OCI-LY7 (cell line): ENCODE data around the gene WLS. TPM values are rescaled to one million over a fixed set of nuclear protein-coding genes. Genes with fewer than 3 reads are reported as not detected.

ENCODE experiments used
- BruUV-seq: library from RNA; stranded (reverse); fragments of 400-500 nt; replicated peaks from 2 replicates; lab custom pipeline; 2021; lab: Mats Ljungman, UMichigan
- CTCF ChIA-PET: fragments of 300-600 bp; sonication (Branson Sonifier 250); formaldehyde crosslinking; loops from one replicate; lab custom pipeline; 2022; ENCODE audit warnings: antibody characterized with exemption; ENCODE audit not compliant: unreplicated experiment; lab: Charles Lee
- POLR2A ChIA-PET: fragments of 300-600 bp; sonication (Branson Sonifier 250); formaldehyde crosslinking; loops from one replicate; lab custom pipeline; 2022; ENCODE audit warnings: antibody characterized with exemption; lab: Charles Lee
- DNase-seq: peaks from one replicate; pipeline ENCODE4 v3.0.0-alpha.2; 2015; ENCODE audit warnings: low spot score
- H2AFZ ChIP-seq: fragments of 200-600 bp; sonication (generic), shearing (Covaris generic); 2 replicates; pipeline ENCODE4 v1.6.1; 2014; ENCODE audit warnings: mild to moderate bottlenecking, antibody characterized with exemption, low read length, moderate library complexity
- H3K27ac ChIP-seq: fragments of 200-600 bp; sonication (generic); 2 replicates; pipeline ENCODE4 v1.5.1; 2014; ENCODE audit warnings: mixed run types, low read depth, mild to moderate bottlenecking, moderate library complexity, low read length, inconsistent platforms; ENCODE audit not compliant: poor library complexity, severe bottlenecking
- H3K36me3 ChIP-seq: fragments of 200-600 bp; sonication (generic); 2 replicates; pipeline ENCODE4 v1.6.1; 2014; ENCODE audit warnings: mild to moderate bottlenecking, antibody characterized with exemption, low read length, moderate library complexity, mixed read lengths; ENCODE audit not compliant: insufficient read depth
- H3K4me1 ChIP-seq: fragments of 200-600 bp; sonication (generic); 2 replicates; pipeline ENCODE4 v1.5.1; 2014; ENCODE audit warnings: mild to moderate bottlenecking, low read length; ENCODE audit not compliant: insufficient read depth, poor library complexity, severe bottlenecking
- H3K4me2 ChIP-seq: fragments of 200-600 bp; sonication (generic); 2 replicates; pipeline ENCODE4 v1.6.1; 2014; ENCODE audit warnings: mild to moderate bottlenecking, low read length
- H3K4me3 ChIP-seq: fragments of 200-600 bp; sonication (generic); 2 replicates; pipeline ENCODE4 v1.5.1; 2014; ENCODE audit warnings: mild to moderate bottlenecking, low read depth, low read length; ENCODE audit not compliant: poor library complexity, severe bottlenecking
- H3K79me2 ChIP-seq: fragments of 200-600 bp; sonication (generic); 2 replicates; pipeline ENCODE4 v1.6.1; 2016; ENCODE audit warnings: low read depth, mild to moderate bottlenecking, low read length, moderate library complexity, mixed read lengths; ENCODE audit not compliant: insufficient read depth
- H3K9me2 ChIP-seq: fragments of 200-600 bp; sonication (generic); 2 replicates; pipeline ENCODE4 v1.6.1; 2016; ENCODE audit warnings: mild to moderate bottlenecking, low read length, mixed read lengths; ENCODE audit not compliant: insufficient read depth
- H3K9me3 ChIP-seq: fragments of 200-600 bp; sonication (generic); 2 replicates; pipeline ENCODE4 v1.6.1; 2014; ENCODE audit warnings: mild to moderate bottlenecking, mixed run types, low read length, mixed read lengths
- H4K20me1 ChIP-seq: fragments of 200-600 bp; sonication (generic); 2 replicates; pipeline ENCODE4 v1.6.1; 2014; ENCODE audit warnings: mild to moderate bottlenecking, antibody characterized with exemption, low read length, moderate library complexity, mixed read lengths; ENCODE audit not compliant: insufficient read depth
- CTCF ChIP-seq: fragments of 200-600 bp; sonication (generic); conservative IDR thresholded peaks from 2 replicates; pipeline ENCODE4 v1.5.1; 2014; ENCODE audit warnings: mild to moderate bottlenecking, antibody characterized with exemption, low read length, moderate library complexity, mixed read lengths
- EZH2phosphoT487 ChIP-seq: fragments of 200-600 bp; sonication (generic); IDR thresholded peaks from 2 replicates; pipeline ENCODE4 v1.6.1; 2018; ENCODE audit warnings: low read depth, borderline replicate concordance, mild to moderate bottlenecking, mixed run types, antibody characterized with exemption, low read length, moderate library complexity, mixed read lengths
- intact Hi-C: fragments of 100-400 bp; cut with micrococcal nuclease; formaldehyde crosslinking; loops from one replicate; pipeline ENCODE4 v1.10.0; 2022; ENCODE audit not compliant: unreplicated experiment
- total RNA-seq, 2 experiments: library from RNA; depleted of rRNA in 1 of 2; stranded (reverse); fragments of >200 nt in 1 of 2; shearing (Covaris generic) in 1 of 2; gene quantifications; 2 replicates each; pipeline ENCODE4 v1.2.3, GENCODE V29; 2014 to 2022

WLS gene
- total RNA-seq, 2 experiments from 2014 or later: not detected

DNA sequence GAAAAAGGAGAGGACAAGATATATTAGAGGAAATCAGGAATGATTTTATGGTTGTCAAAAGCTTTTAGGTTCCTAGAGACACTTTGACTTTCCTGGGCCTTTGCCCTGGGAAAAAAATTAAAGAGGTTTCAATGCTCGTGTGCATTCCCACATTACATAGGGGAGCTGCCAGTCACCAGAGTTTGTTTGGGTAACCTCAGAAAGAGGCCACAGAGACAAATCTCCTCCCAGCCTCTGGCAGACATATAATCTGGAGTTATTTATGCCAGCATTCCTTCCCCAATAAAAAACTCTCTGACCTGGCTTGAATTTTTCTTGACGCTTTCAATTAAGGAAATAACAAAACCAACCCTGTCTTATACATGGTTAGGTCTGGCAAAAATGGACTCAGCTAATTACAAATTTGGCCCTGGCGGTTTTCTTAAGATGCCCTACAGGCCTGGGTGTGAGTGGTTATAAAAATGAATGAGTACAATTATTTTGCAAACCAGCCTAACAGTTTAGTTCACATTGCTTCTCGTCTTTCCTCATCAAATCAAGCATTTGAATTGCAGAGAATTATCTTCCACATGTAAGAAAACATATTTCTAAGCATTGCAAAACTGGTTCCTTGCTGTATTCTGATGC is 63.7 kb downstream of the WLS start:
- H3K9me3 ChIP-seq: no peaks in the 10 kb centered on the region
- no peaks in the 10 kb centered on the region for H3K36me3 ChIP-seq
- intact Hi-C loops: loop anchor here (10.0 kb wide), 1 partner anchor 484 kb away; the partner anchor contains the start of gene GADD45A
- H3K4me1 ChIP-seq: no peaks in the 10 kb centered on the region
- no peaks in the 10 kb centered on the region for H3K9me2 ChIP-seq
- no peaks in the 10 kb centered on the region for H4K20me1 ChIP-seq
- CTCF ChIA-PET: no interaction called here
- no peaks in the 10 kb centered on the region for H3K79me2 ChIP-seq
- no peak overlapping the region for H3K4me2 ChIP-seq
- no peak overlapping the region for H3K4me3 ChIP-seq
- no peak overlapping the region for H2AFZ ChIP-seq
- DNase-seq: no peak
- POLR2A ChIA-PET: no interaction called here
- no peak overlapping the region for H3K27ac ChIP-seq
- TF ChIP-seq EZH2phosphoT487 (no peak), CTCF (no peak)
- no TSS peak for BruUV-seq

GRCh38 chr1:68167211-68167610 is 65.1 kb downstream of the WLS start:
- no TSS peak for BruUV-seq
- CTCF ChIA-PET: no interaction called here
- no peak overlapping the region for H2AFZ ChIP-seq
- H3K27ac ChIP-seq: no peak overlapping the region
- no peaks in the 10 kb centered on the region for H3K4me1 ChIP-seq
- no peak overlapping the region for H3K4me3 ChIP-seq
- TF ChIP-seq CTCF: no peak
- no peak for TF ChIP-seq EZH2phosphoT487
- no peaks in the 10 kb centered on the region for H3K36me3 ChIP-seq
- H3K9me2 ChIP-seq: no peaks in the 10 kb centered on the region
- no peak for DNase-seq
- POLR2A ChIA-PET: interaction anchor here (0.9 to 2.4 kb wide), 4 partner anchors 8 to 45 kb away, joined by 3 to 17 read pairs (median 4); no protein-coding TSS in a partner anchor
- intact Hi-C loops: loop anchor here (10.0 kb wide), 1 partner anchor 482 kb away; the partner anchor contains the start of gene GADD45A
- no peaks in the 10 kb centered on the region for H3K9me3 ChIP-seq
- no peaks in the 10 kb centered on the region for H4K20me1 ChIP-seq
- no peaks in the 10 kb centered on the region for H3K79me2 ChIP-seq
- no peak overlapping the region for H3K4me2 ChIP-seq

DNA sequence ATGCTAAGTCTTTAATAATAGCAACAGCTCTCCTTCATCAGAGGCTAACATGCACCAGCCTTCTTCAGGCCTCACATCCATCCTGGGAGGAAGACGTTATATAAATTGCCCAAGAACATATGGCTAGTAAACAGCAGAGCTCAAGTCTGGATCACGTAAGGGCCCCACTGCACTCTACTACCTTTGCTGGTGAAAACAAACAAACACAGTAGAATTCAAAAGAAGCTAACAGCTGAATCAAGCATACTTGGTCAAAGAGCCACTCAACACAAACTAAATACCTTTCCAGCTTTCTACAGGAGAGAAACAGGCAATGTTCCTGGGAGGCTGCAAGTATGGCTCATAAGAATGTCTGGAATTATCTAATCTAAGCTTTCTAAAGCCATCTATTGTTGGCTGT is 66.0 kb downstream of the WLS start:
- Histone ChIP-seq H3K9me3 (no peaks in the 10 kb centered on the region), H3K4me2 (no peak overlapping the region), H3K4me3 (no peak overlapping the region), H3K27ac (no peak overlapping the region), H2AFZ (no peak overlapping the region), H3K79me2 (no peaks in the 10 kb centered on the region), H3K4me1 (peaks cover 1% of the 10 kb centered on the region), H3K9me2 (no peaks in the 10 kb centered on the region), H3K36me3 (no peaks in the 10 kb centered on the region), H4K20me1 (no peaks in the 10 kb centered on the region)
- CTCF ChIA-PET: no interaction called here
- no peak for DNase-seq
- POLR2A ChIA-PET: interaction anchor here (1.2 to 2.4 kb wide), 3 partner anchors 9 to 46 kb away, joined by 3 to 17 read pairs (median 3); no protein-coding TSS in a partner anchor
- intact Hi-C loops: loop anchor here (10.0 kb wide), 1 partner anchor 482 kb away; the partner anchor contains the start of gene GADD45A
- TF ChIP-seq CTCF (no peak), EZH2phosphoT487 (no peak)
- BruUV-seq: no TSS peak
